GM21737 (cell line): Measurements from ENCODE around the gene DLX3.
"Not testable (repeated sequence)": the region's sequence is repeated elsewhere in the genome, so short reads cannot be mapped to it uniquely, and the experiment has no call there.

Experiments used
- ATAC-seq: cut with Tn5 transposase; IDR thresholded peaks from one replicate; pipeline ENCODE4 v1.9.1; 2021; ENCODE audit warnings: mild to moderate bottlenecking, moderate library complexity; ENCODE audit not compliant: unreplicated experiment

The DLX3 gene

DNA sequence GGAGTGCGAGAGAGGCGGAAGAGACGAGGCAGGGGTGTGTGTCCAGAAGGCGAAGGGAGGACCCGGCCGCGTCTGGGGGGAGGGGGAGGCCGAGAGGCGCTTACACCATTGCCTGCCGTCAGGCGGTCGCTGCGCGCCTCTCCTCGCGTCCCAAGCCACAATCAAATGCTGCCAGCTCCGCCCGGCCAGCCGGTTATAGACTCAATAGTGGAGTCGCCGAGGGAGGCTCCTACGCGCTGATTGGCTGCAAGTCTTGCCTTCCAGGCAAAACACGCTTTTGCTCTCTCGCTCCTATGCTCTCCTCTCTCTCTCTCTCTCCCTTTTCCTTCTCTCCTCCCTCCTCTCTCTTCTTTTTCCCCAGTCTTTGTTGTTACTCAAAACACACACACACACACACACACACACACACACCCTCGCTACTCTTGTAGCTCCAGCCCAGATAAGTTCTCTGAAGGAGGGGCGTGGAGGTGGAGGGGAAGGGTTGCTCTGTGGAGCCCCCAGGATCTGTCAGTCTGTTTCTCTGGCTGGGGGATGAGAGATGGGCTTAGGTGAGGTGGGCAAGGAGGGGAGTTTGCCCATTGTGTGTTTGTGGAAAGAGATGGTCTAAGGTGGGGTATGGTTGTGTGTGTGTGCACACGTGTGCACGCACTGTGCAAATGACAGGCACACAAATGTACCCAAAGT is at the start of gene DLX3:
TSS of gene DLX3 (minus strand) at position 170 of the 684 bp plus-strand sequence. CDS start 226 bp downstream, outside the sequence.
- no peak for ATAC-seq

- ATAC-seq: no peak
Observed at GRCh38 chr17:50044483-50044882, 49.5 kb upstream of the DLX3 start.

- no peak for ATAC-seq
Observed at GRCh38 chr17:50043290-50044148, 48.5 kb upstream of the DLX3 start.

DNA sequence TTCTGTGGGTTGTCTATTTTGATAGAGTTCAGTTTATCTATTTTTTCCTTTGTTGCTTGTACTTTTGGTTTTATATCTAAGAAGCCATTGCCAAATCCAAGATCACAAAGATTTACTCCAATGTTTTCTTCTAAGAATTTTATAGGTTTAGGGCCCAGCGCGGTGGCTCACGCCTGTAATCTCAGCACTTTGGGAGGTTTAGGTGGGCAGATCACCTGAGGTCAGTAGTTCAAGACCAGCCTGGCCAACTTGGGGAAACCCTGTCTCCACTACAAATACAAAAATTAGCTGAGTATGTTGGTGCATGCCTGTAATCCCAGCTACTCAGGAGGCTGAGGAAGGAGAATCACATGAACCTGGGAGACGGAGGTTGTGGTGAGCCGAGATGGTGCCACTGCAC is 47.2 kb upstream of the DLX3 start:
- ATAC-seq: no peak

DNA sequence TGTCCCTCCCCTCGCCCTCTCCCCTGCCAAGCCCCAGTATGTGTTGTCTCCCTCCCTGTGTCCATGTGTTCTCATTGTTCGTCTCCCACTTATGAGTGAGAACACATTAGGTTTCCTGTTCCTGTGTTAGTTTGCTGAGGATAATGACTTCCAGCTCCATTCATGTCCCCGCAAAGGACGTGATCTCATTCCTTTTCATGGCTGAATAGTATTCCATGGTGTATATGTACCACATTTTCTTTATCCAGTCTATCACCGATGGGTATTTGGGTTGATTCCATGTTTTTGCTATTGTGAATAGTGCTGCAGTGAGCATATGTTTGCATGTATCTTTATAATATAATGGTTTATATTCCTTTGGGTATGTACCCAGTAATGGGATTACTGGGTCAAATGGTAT is 45.5 kb upstream of the DLX3 start:
- ATAC-seq: not testable (repeated sequence)

GRCh38 chr17:50039058-50039457 is 44.0 kb upstream of the DLX3 start:
- ATAC-seq: no peak

GRCh38 chr17:50037321-50038107 is 42.5 kb upstream of the DLX3 start:
- ATAC-seq: no peak

DNA sequence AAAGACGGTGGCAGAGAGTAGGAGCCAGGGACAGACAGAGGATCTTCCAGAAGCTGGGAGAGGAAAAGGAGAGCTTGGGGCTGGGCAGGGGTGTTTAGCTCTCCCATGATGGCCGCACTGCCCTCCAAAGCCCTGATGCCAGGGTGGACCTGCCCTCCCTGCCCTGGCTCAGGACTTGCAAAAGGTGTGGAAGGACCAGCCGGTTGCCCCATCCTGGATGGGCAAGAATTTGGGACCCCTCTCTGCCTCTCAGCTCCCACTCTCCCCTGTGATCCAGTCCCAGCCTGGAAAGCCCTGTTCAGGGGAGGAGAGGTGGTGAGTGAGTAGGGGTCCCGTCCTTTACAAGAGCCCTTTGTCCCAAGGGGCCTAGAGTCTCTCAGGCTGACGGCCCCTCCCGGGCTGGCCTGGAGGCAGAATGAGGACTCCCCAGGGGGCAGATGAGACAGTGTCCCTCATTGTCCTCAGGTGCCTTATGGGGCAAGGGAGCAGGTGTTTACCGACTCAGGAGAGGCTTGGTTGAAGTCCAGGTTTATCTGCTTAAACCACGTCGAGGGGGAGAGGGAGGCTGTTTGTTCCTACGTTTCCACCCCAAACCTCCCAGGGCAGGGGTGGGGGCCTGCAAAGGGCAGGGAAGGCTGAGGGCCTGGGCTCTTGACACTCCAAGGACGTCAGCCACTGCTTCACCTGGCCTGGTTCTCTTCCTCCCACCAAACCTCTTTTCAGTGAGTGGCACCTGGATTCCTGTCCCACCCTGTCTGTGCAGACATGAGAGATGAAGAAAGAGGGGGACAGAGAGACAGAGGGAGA is 41.6 kb upstream of the DLX3 start:
- no peak for ATAC-seq

DNA sequence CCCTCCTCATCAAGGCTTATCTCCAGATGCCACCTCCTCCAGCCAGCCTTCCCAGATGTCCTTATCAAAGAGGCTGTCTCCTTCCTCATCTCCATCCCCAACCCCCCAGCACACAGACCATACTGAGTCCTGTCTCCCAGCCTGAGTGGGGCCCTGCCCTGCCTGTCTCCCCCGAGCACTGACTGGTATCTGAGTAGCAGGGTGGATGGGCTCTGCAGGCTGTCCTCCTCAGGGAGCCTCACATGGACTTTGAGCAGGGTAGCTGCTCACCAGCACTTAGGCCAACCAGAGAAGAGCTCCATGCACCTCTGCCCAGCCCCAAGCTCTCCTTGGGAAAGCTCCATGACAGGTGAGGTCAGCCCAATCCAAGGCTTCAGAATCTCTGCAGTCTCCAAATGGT is 40.9 kb upstream of the DLX3 start:
- ATAC-seq: no peak

GRCh38 chr17:50035421-50035879 is 40.4 kb upstream of the DLX3 start:
- ATAC-seq: no peak

DNA sequence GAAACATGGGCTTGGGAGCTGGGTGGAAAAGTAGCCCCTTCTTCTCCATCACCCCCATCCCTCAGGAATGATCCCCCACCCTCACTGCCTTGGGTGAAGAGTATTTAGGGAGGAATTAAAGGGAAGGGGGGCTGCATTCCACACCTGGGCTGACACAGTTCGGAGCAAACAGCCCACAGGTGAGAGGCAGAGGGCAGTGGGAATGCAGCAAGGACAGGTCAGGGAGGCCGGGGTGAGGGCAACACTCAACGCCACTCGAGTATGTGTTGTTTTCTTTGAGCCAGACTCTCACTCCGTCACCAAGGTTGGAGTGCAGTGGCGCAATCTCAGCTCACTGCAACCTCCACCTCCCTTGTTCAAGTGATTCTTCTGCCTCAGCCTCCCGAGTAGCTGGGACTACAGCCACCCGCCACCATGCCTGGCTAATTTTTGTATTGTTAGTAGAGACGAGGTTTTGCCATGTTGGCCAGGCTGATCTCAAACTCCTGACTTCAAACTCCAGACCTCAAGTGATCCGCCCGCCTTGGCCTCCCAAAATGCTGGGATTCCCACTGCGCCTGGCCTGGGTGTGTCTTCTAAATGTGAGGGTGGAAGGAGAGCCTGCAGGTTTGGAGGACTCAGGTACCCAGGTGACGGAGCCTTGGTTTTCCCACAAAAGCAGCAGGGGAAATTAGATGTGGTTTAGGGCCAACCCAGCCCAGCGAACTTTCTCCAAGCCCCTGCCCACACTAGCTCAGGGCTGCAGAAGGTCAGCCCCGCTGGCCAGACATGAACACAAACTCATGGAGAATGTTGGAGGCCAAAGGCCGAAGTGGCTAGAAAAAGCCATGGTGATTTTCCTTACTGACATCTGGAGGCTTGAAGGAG is 39.7 kb upstream of the DLX3 start:
- no peak for ATAC-seq

DNA sequence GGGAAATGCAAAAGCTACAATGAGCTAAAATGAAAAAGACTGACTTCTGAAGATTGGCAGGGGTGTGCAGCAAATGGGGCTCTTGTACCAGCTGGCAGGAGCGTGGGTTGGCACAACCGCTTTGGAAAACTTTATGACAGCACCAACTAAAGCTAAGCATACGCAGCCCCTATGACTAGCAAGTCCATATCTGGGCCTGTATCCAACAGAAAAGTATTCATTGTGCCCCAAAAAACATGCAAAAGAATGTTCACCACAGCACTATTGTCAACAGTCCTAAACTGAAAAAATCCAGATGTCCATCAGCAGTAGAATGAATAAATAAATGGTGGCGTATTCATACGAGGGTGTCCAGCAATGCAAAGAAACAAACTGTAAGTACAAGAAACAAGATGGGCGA is 38.3 kb upstream of the DLX3 start:
- ATAC-seq: no peak

DNA sequence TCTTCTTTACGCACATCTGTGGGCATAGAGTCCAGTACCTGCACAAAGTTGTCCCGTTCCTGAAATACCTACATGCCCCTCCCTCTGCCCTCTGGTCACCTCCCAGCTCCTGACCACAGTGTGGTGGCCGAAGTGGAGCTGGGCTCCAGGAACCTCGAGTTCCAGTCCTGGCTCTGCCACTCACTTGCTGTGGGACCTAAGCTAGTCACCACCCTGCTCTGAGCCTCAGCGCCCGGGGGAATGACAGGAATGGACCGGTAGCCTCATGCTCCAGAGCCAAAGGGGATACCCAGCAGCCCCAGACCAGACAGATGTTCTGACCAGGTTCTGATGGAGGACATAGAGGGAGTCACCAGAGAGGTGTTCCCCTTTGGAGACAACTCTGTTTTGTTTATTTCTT is 34.2 kb upstream of the DLX3 start:
- no peak for ATAC-seq

- no peak for ATAC-seq
Observed at GRCh38 chr17:50028736-50029120, 33.7 kb upstream of the DLX3 start.

GRCh38 chr17:50027881-50028735 is 33.1 kb upstream of the DLX3 start:
- ATAC-seq: no peak

GRCh38 chr17:50027172-50027880 is 32.3 kb upstream of the DLX3 start:
- no peak for ATAC-seq

GRCh38 chr17:50026837-50027171 is 31.8 kb upstream of the DLX3 start:
- ATAC-seq: no peak

DNA sequence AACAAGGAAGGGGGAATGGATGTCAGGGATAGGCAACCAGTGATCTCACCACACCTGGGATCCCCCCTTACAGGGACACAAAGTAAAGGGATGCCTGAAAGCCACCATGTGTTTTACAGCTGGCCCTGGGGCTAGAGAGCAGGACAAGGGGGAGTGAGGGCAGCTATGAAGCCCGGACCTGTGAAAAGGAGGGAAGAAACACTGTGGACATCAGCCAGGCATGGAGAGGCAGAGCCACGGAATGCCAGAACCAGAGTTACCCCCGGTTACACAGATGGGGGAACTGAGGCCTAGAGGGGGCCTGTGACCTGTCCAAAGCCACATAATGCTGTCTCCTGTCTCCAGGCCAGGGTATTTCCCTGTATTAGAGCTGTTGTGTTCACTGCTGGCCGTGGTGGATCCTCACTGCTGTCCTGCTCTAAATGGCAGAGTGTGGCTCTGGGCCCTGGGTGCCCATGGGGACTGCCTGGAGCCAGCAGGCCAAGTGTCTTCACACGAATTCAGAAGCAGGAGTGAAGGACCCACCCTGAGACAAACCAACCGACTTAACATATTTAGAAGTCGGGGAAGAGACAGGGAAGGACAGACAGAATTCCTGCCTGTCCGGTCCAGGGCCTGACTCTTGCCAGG is 31.1 kb upstream of the DLX3 start:
- no peak for ATAC-seq
